A673 (cell line): ENCODE measurements around the gene IDE. TPM values are rescaled to one million over a fixed set of nuclear protein-coding genes. Genes with fewer than 3 reads are reported as not detected.

Source experiments
- BruUV-seq: library from RNA; stranded (reverse); fragments of 400-500 nt; replicated peaks from 2 replicates; lab custom pipeline; 2021; lab: Mats Ljungman, UMichigan
- CTCF ChIA-PET: fragments of 300-600 bp; sonication (Branson Sonifier 250); formaldehyde crosslinking; loops from one replicate; lab custom pipeline; 2022; ENCODE audit warnings: antibody characterized with exemption; lab: Charles Lee
- POLR2A ChIA-PET: fragments of 300-600 bp; sonication (Branson Sonifier 250); formaldehyde crosslinking; loops from one replicate; lab custom pipeline; 2022; ENCODE audit warnings: antibody characterized with exemption; ENCODE audit not compliant: low non-redundant PET; lab: Charles Lee
- DNase-seq: peaks from one replicate; pipeline ENCODE4 v3.0.0-alpha.2; 2015; ENCODE audit warnings: low spot score
- H3K27ac ChIP-seq: fragments of 200-600 bp; sonication (generic); 2 replicates; pipeline ENCODE4 v1.5.1; 2016; ENCODE audit warnings: mixed run types, low read depth, mild to moderate bottlenecking, mixed read lengths, antibody characterized with exemption, low read length; ENCODE audit not compliant: poor library complexity, severe bottlenecking
- H3K27me3 ChIP-seq: fragments of 200-600 bp; sonication (generic); replicated peaks from 2 replicates; pipeline ENCODE4 v1.6.1; 2017; ENCODE audit warnings: mixed run types, low read depth, mild to moderate bottlenecking, mixed read lengths, antibody characterized with exemption, low read length; ENCODE audit not compliant: insufficient read depth, poor library complexity
- H3K36me3 ChIP-seq: fragments of 200-600 bp; sonication (generic); 2 replicates; pipeline ENCODE4 v1.6.1; 2016; ENCODE audit warnings: mixed run types, mild to moderate bottlenecking, mixed read lengths, antibody characterized with exemption, low read length; ENCODE audit not compliant: insufficient read depth, poor library complexity, severe bottlenecking
- H3K4me1 ChIP-seq: fragments of 200-600 bp; sonication (generic); 2 replicates; pipeline ENCODE4 v1.6.1; 2017; ENCODE audit warnings: mixed run types, mild to moderate bottlenecking, mixed read lengths, antibody characterized with exemption, low read length; ENCODE audit not compliant: insufficient read depth, poor library complexity, severe bottlenecking
- H3K4me3 ChIP-seq: fragments of 200-600 bp; sonication (generic); 2 replicates; pipeline ENCODE4 v1.5.1; 2016; ENCODE audit warnings: low read depth, mixed run types, mild to moderate bottlenecking, mixed read lengths, low read length; ENCODE audit not compliant: poor library complexity, severe bottlenecking
- H3K9me3 ChIP-seq: fragments of 200-600 bp; sonication (generic); 2 replicates; pipeline ENCODE4 v1.6.1; 2016; ENCODE audit warnings: mixed run types, low read depth, mild to moderate bottlenecking, mixed read lengths, antibody characterized with exemption, low read length; ENCODE audit not compliant: poor library complexity, severe bottlenecking
- EZH2 ChIP-seq: fragments of 200-600 bp; sonication (generic); IDR thresholded peaks from 2 replicates; pipeline ENCODE4 v1.6.1; 2017; ENCODE audit warnings: borderline replicate concordance, low read depth, mild to moderate bottlenecking, mixed read lengths, antibody characterized with exemption, low read length; ENCODE audit not compliant: poor library complexity, severe bottlenecking
- intact Hi-C: fragments of 100-400 bp; cut with micrococcal nuclease; formaldehyde crosslinking; loops from one replicate; pipeline ENCODE4 v1.10.0; 2022; ENCODE audit not compliant: unreplicated experiment
- total RNA-seq: library from RNA; stranded (reverse); gene quantifications from 2 replicates; pipeline ENCODE4 v1.2.3, GENCODE V29; 2021
- TF ChIP-seq, protein P1 (sequence below): fragments of 300-800, 200-600 bp; sonication (generic); conservative IDR thresholded peaks from 2 replicates; pipeline ENCODE4 v1.5.1; 2017; ENCODE audit warnings: low read depth, mild to moderate bottlenecking, antibody characterized with exemption, low read length, moderate library complexity, mixed read lengths

The IDE gene
- total RNA-seq, 1 experiment from 2014 or later = 87.8 TPM

DNA sequence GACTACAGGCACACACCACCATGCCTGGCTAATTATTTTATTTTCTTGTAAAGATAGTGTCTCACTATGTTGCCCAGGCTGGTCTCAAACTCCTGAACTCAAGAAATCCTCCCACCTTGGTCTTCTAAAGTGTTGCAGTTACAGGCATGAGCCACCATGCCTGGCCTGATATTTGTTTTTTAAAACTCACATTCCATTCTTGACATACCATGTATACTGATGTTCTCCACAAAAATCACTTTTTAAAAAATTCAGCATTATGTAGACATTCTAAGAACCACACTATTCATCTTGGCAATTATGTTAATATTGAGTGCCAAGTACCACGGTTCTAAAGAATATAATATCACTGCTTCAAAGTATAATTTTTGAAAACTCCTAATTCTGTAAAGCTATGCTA lies 43.5 kb downstream of the IDE start:
- H3K36me3 ChIP-seq = peaks cover 24% of the 10 kb centered on the region
- no peaks in the 10 kb centered on the region for H3K9me3 ChIP-seq
- BruUV-seq = no TSS peak
- intact Hi-C loops = no loop called here
- CTCF ChIA-PET = no interaction called here
- H3K27ac ChIP-seq = no peak overlapping the region
- POLR2A ChIA-PET = no interaction called here
- no peaks in the 10 kb centered on the region for H3K27me3 ChIP-seq
- TF ChIP-seq EZH2 = no peak
- TF ChIP-seq, protein P1, sequence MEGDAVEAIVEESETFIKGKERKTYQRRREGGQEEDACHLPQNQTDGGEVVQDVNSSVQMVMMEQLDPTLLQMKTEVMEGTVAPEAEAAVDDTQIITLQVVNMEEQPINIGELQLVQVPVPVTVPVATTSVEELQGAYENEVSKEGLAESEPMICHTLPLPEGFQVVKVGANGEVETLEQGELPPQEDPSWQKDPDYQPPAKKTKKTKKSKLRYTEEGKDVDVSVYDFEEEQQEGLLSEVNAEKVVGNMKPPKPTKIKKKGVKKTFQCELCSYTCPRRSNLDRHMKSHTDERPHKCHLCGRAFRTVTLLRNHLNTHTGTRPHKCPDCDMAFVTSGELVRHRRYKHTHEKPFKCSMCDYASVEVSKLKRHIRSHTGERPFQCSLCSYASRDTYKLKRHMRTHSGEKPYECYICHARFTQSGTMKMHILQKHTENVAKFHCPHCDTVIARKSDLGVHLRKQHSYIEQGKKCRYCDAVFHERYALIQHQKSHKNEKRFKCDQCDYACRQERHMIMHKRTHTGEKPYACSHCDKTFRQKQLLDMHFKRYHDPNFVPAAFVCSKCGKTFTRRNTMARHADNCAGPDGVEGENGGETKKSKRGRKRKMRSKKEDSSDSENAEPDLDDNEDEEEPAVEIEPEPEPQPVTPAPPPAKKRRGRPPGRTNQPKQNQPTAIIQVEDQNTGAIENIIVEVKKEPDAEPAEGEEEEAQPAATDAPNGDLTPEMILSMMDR = no peak
- no peak for DNase-seq
- no peaks in the 10 kb centered on the region for H3K4me1 ChIP-seq
- H3K4me3 ChIP-seq = no peak overlapping the region

GRCh38 chr10:92527716-92528115 lies 46.2 kb downstream of the IDE start:
- H3K9me3 ChIP-seq = no peaks in the 10 kb centered on the region
- intact Hi-C loops = no loop called here
- TSS peak; percentile 5 for BruUV-seq
- peaks cover 17% of the 10 kb centered on the region for H3K36me3 ChIP-seq
- ChIA-PET CTCF (no interaction called here), POLR2A (no interaction called here)
- no peak overlapping the region for H3K4me3 ChIP-seq
- no peak for DNase-seq
- TF ChIP-seq EZH2 = no peak
- TF ChIP-seq, protein P1 = no peak
- H3K27me3 ChIP-seq = no peaks in the 10 kb centered on the region
- no peaks in the 10 kb centered on the region for H3K4me1 ChIP-seq
- no peak overlapping the region for H3K27ac ChIP-seq

DNA sequence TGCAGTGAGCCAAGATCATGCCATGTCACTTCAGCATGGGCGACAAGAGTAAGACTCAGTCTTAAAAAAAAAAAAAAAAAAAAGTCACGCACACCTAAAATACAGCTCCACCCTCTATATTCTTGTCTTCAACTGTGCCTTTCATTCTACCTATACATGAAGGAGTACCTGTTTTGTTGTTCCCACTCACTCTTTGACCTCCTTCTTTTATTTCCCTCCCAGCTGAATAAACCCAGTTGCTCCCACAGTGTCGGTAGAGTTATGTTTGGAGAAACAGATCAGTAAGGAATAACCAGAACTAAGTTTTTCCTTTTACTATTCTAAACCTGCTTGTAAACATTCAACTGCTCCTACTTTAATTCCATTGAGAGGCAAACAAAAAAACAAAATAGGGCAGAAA lies 50.3 kb downstream of the IDE start:
- no peaks in the 10 kb centered on the region for H3K4me1 ChIP-seq
- no TSS peak for BruUV-seq
- no peaks in the 10 kb centered on the region for H3K36me3 ChIP-seq
- TF ChIP-seq, protein P1 = no peak
- TF ChIP-seq EZH2 = no peak
- intact Hi-C loops = loop anchor here (5.0 kb wide), 1 partner anchor 359 kb away; no protein-coding TSS in a partner anchor
- ChIA-PET CTCF (no interaction called here), POLR2A (no interaction called here)
- H3K27ac ChIP-seq = no peak overlapping the region
- H3K9me3 ChIP-seq = no peaks in the 10 kb centered on the region
- H3K4me3 ChIP-seq = no peak overlapping the region
- no peaks in the 10 kb centered on the region for H3K27me3 ChIP-seq
- DNase-seq = no peak
